Stimulated activated CD8-positive, alpha-beta memory T cell treated with anti-CD3 and anti-CD28 coated beads, Interleukin-12 subunit alpha, Interleukin-12 subunit beta, amount 100 ng/mL, for 1 hour (primary cell): ENCODE data around the gene TXNDC12.

Source experiments
- DNase-seq: peaks from one replicate; pipeline ENCODE4 v3.0.0-alpha.2; 2020; ENCODE audit warnings: low read depth

Gene TXNDC12

GRCh38 chr1:51997974-51998382, 57.0 kb downstream of the TXNDC12 start:
- DNase-seq, result no peak

- peak; percentile 69 for DNase-seq
These were observed 64.5 kb downstream of the TXNDC12 start, which contains the start of gene RAB3B for GRCh38 chr1:51990478-51990965. Gene RAB3B, minus strand, starts transcription at chr1:51990700. Its CDS starts 13,583 bp downstream, at chr1:51977117.

GRCh38 chr1:51989582-51990477, 65.2 kb downstream of the TXNDC12 start:
- DNase-seq, result no peak

- no peak for DNase-seq
These were observed 66.7 kb downstream of the TXNDC12 start for GRCh38 chr1:51988254-51988653.

GRCh38 chr1:51986718-51987117, 68.3 kb downstream of the TXNDC12 start:
- no peak for DNase-seq

- no peak for DNase-seq
These were observed 72.8 kb downstream of the TXNDC12 start for GRCh38 chr1:51982161-51982560.

GRCh38 chr1:51981555-51981954, 73.4 kb downstream of the TXNDC12 start:
- DNase-seq, result no peak

- no peak for DNase-seq
These were observed 76.9 kb downstream of the TXNDC12 start for GRCh38 chr1:51978099-51978498.

GRCh38 chr1:51976846-51977602, 78.0 kb downstream of the TXNDC12 start:
- DNase-seq, result no peak

GRCh38 chr1:51973587-51974474, 81.2 kb downstream of the TXNDC12 start:
- no peak for DNase-seq
